Nephron progenitor cell (in vitro differentiated cells): ENCODE measurements around the gene HAO1.

ENCODE experiments used
- DNase-seq: peaks from one replicate; pipeline ENCODE4 v3.0.0; 2021
- H3K27ac Mint-ChIP-seq: 2 replicates; pipeline ENCODE4 v1.8.0; 2021; ENCODE audit warnings: mild to moderate bottlenecking, moderate library complexity, mixed read lengths
- H3K27me3 Mint-ChIP-seq: 2 replicates; pipeline ENCODE4 v1.8.0; 2021; ENCODE audit warnings: mild to moderate bottlenecking, low read depth, mixed read lengths; ENCODE audit not compliant: poor library complexity
- H3K36me3 Mint-ChIP-seq: 2 replicates; pipeline ENCODE4 v1.8.0; 2021; ENCODE audit warnings: low read depth, mixed read lengths
- H3K4me1 Mint-ChIP-seq: 2 replicates; pipeline ENCODE4 v1.8.0; 2021; ENCODE audit warnings: mixed read lengths
- H3K4me3 Mint-ChIP-seq: 2 replicates; pipeline ENCODE4 v1.8.0; 2021; ENCODE audit warnings: mild to moderate bottlenecking, moderate library complexity, mixed read lengths
- H3K9me3 Mint-ChIP-seq: 2 replicates; pipeline ENCODE4 v1.8.0; 2021; ENCODE audit warnings: mild to moderate bottlenecking, moderate library complexity, mixed read lengths
- CTCF ChIP-seq: fragments of 200-600 bp; sonication (generic); IDR thresholded peaks from 2 replicates; pipeline ENCODE4 v1.5.0; 2021; ENCODE audit warnings: antibody characterized with exemption

The HAO1 gene

DNA sequence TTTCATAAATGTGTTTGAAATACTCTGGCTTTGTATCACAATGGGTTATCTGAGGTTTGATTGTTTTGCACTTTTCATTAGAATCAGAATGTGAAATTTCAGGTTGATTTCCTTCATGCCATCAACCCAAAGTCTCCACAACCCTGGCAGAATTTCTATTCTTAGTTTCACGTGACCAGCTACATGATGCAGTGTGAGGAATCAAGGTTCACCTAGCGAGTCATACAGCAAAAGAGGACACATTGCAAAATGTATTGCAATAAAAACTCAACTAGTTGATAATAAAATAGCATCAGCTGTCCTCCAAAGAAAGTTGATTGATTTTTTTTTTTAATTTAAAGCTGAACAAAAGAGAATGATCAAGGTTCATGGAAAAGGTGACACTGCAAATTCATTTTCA is 2.2 kb downstream of the HAO1 start:
- Mint-ChIP-seq H3K4me1 (peaks cover 8% of the 10 kb centered on the region), H3K27me3 (no peaks in the 10 kb centered on the region), H3K9me3 (peaks cover 11% of the 10 kb centered on the region), H3K36me3 (peaks cover 4% of the 10 kb centered on the region), H3K4me3 (no peak overlapping the region), H3K27ac (no peak overlapping the region)
- DNase-seq: no peak
- TF ChIP-seq CTCF: no peak

GRCh38 chr20:7937328-7937727 is 2.9 kb downstream of the HAO1 start:
- no peak for DNase-seq
- H3K27ac Mint-ChIP-seq: no peak overlapping the region
- H3K4me3 Mint-ChIP-seq: no peak overlapping the region
- TF ChIP-seq CTCF: no peak
- peaks cover 4% of the 10 kb centered on the region for H3K36me3 Mint-ChIP-seq
- H3K4me1 Mint-ChIP-seq: peaks cover 8% of the 10 kb centered on the region
- H3K9me3 Mint-ChIP-seq: peaks cover 7% of the 10 kb centered on the region
- H3K27me3 Mint-ChIP-seq: no peaks in the 10 kb centered on the region

- H3K9me3 Mint-ChIP-seq: no peaks in the 10 kb centered on the region
- H3K4me1 Mint-ChIP-seq: peaks cover 8% of the 10 kb centered on the region
- H3K27me3 Mint-ChIP-seq: no peaks in the 10 kb centered on the region
- TF ChIP-seq CTCF: no peak
- H3K36me3 Mint-ChIP-seq: no peaks in the 10 kb centered on the region
- no peak overlapping the region for H3K27ac Mint-ChIP-seq
- H3K4me3 Mint-ChIP-seq: no peak overlapping the region
- DNase-seq: no peak
These were observed 5.2 kb downstream of the HAO1 start for GRCh38 chr20:7935027-7935551.

GRCh38 chr20:7933346-7933745 is 6.9 kb downstream of the HAO1 start:
- TF ChIP-seq CTCF: no peak
- Mint-ChIP-seq H3K36me3 (no peaks in the 10 kb centered on the region), H3K4me1 (peaks cover 8% of the 10 kb centered on the region), H3K27ac (no peak overlapping the region), H3K27me3 (no peaks in the 10 kb centered on the region), H3K4me3 (no peak overlapping the region), H3K9me3 (no peaks in the 10 kb centered on the region)
- DNase-seq: no peak

DNA sequence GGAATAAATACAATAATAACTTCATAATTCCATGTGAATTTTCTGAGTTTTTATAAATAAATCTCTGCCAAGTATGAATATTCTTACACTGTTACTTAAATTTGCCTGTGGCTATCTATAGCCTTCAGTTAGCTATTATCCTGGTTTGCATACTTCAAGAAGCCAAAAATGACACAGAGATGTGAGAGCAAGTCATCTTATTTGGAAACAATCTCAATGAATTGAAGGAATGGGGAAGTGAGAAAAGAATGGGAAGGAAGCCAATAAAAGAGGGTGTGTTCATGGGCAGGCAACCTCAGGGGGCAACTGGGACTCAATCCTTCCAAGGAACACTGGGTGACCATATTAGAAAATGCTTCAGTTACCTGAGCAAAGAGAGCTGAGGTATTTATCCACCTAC is 9.9 kb downstream of the HAO1 start:
- Mint-ChIP-seq H3K36me3 (no peaks in the 10 kb centered on the region), H3K9me3 (no peaks in the 10 kb centered on the region), H3K27ac (no peak overlapping the region), H3K27me3 (no peaks in the 10 kb centered on the region), H3K4me3 (no peak overlapping the region), H3K4me1 (no peaks in the 10 kb centered on the region)
- TF ChIP-seq CTCF: no peak
- no peak for DNase-seq

GRCh38 chr20:7926767-7927166 is 13.5 kb downstream of the HAO1 start:
- Mint-ChIP-seq H3K9me3 (no peaks in the 10 kb centered on the region), H3K4me1 (no peaks in the 10 kb centered on the region), H3K27ac (no peak overlapping the region), H3K4me3 (no peak overlapping the region), H3K36me3 (no peaks in the 10 kb centered on the region), H3K27me3 (no peaks in the 10 kb centered on the region)
- no peak for DNase-seq
- peak; percentile 44 for TF ChIP-seq CTCF
